G401.6 (cell line): ENCODE data around the gene AMTN.

Source experiments
- FAIRE-seq: peaks from 2 replicates; lab custom pipeline; 2012; peaks lifted over from hg19 to GRCh38; lab: Jason Lieb, UNC

Gene AMTN

GRCh38 chr4:70564033-70564432 lies 45.7 kb downstream of the AMTN start:
- no peak for FAIRE-seq

DNA sequence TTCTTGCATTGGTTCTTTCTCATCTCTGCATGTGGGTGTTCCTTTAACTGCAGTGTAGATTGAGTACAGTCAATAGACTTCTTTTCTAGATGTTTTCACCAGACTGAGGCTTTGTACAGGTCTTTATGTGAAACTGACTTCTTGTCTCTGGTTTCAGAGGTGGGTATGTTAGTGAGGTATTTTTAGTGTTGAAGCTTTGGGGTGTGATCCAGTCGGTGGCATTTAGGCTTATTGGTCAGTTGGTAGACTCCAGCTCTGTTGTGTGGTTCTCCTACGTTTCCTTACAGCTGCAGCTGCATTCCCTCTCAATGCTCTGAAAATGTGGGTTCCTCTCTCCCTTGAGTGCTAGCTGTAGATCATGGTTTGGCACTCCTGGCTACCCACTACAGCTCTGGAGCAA lies 52.4 kb downstream of the AMTN start:
- FAIRE-seq, result no peak

- FAIRE-seq, result no peak
These were observed 53.4 kb downstream of the AMTN start for GRCh38 chr4:70571772-70572171.

GRCh38 chr4:70575964-70576363 lies 57.6 kb downstream of the AMTN start:
- FAIRE-seq, result no peak

DNA sequence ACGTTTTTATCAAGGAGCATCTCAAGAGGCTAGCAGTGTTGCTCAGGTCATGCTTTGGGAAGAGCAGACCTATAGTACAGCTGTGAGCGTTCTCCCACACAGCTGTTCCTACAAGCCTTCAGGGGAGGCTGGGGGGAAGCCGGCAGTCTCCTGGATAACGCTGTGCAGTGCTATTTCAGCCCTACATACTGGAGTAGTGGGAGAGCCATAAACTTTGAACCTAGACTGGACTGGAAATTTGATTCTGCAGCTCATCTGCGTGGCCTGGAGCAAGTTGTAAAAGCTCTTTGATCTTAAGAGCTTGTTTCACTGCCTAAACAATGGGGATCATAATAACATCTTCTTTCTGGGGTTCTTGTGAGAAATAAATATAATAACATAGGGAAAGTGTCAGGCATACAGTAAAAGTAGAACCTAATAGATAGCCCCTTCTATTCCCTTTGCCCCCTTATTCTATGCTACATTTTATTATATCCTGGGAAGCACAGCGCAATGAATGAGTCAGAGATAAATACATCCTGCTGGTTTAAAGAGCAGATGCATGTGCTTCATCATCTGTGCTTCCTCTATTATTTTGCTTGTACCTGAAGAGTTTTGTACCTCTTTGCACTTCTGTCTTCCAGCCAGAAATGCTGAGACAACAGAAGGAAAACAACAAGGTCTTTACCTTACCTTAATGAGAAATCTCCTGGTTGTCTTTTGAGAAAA lies 59.0 kb downstream of the AMTN start:
- no peak for FAIRE-seq

DNA sequence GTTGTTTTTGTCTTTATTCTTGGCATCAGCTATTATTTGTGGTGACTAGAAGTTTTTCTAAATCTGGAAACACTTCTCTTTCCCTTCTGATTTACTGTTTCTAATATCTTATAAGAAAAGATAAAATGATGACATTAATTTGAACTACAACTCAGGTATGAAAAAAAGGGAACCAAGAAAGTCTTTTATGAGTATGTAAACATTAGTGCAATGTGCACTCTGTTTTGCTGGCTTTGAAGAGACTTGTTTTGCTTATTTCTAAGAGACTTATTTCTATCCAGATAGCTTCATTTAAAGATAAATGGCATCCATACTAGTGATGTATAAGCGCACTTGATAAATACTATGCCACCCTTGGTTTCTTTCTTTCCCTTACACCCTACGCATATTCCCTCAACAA lies 63.6 kb downstream of the AMTN start:
- no peak for FAIRE-seq
